Peyer's patch (tissue), 4 donors: Measurements from ENCODE around the gene SYNE3. TPM values are rescaled to one million over a fixed set of nuclear protein-coding genes. Genes with fewer than 3 reads are reported as not detected.
A peak's percentile ranks its signal among the peaks of the same experiment; 100 is the strongest.

ENCODE experiments used
- DNase-seq, 3 donors: peaks; one replicate each; pipeline ENCODE4 v3.0.0-alpha.2; 2017 to 2019
- H3K27ac ChIP-seq, 4 donors: fragments of 200-600 bp; sonication (generic); one replicate each; pipeline ENCODE4 v1.5.1; 2016 to 2019
- H3K27me3 ChIP-seq, 2 donors: fragments of 200-600 bp; sonication (generic); one replicate each; pipeline ENCODE4 v1.5.1; 2019
- H3K36me3 ChIP-seq, 3 donors: fragments of 200-600 bp; sonication (generic); one replicate each; pipeline ENCODE4 v1.5.1; 2016 to 2019
- H3K4me1 ChIP-seq, 4 donors: fragments of 200-600 bp; sonication (generic); one replicate each; pipeline ENCODE4 v1.5.1; 2016 to 2019
- H3K4me3 ChIP-seq, 4 donors: fragments of 200-600 bp; sonication (generic); 1 replicate in 3 of 4; 2 replicates in 1 of 4; pipeline ENCODE4 v1.5.1; 2016 to 2019; ENCODE audit warnings: mild to moderate bottlenecking in 1 of 4
- H3K9me3 ChIP-seq, 4 donors: fragments of 200-600 bp; sonication (generic); one replicate each; pipeline ENCODE4 v1.5.1; 2016 to 2019; ENCODE audit warnings: mild to moderate bottlenecking in 1 of 4
- CTCF ChIP-seq, 6 experiments: fragments of 450-650 bp in 4 of 6; fragments of 200-600 bp in 2 of 6; sonication (generic) in 1 of 6; IDR thresholded peaks; one replicate each; pipeline ENCODE4 v1.5.1; 2017 to 2019; ENCODE audit warnings: antibody characterized with exemption in 6 of 6, mild to moderate bottlenecking in 3 of 6, moderate library complexity in 1 of 6
- POLR2A ChIP-seq, 2 donors: fragments of 450-650 bp; IDR thresholded peaks; one replicate each; pipeline ENCODE4 v1.5.1; 2017; ENCODE audit warnings: antibody characterized with exemption in 2 of 2, mild to moderate bottlenecking in 2 of 2, moderate library complexity in 2 of 2
- total RNA-seq, 4 donors: library from RNA; depleted of rRNA; stranded (reverse); fragments of >200 nt; gene quantifications; one replicate each; pipeline ENCODE4 v1.1.0, GENCODE V29; 2016

SYNE3 gene
- total RNA-seq, 4 donors from 2014 or later, result 7.2 to 35.5 (median 13.1) TPM

GRCh38 chr14:95538801-95539509, 22.5 kb upstream of the SYNE3 start:
- H3K4me3 ChIP-seq, result no peak overlapping the region
- no peaks in the 10 kb centered on the region for H3K27me3 ChIP-seq
- H3K36me3 ChIP-seq, result peaks cover 0 to under 1% (median 0%) of the 10 kb centered on the region in 3 donors
- peaks cover 0 to 21% (median 10%) of the 10 kb centered on the region in 4 donors for H3K4me1 ChIP-seq
- no peak for TF ChIP-seq CTCF (IDR thresholded peaks at IDR 0.05)
- TF ChIP-seq POLR2A (IDR thresholded peaks at IDR 0.05), result no peak
- DNase-seq, result no peak
- no peak overlapping the region for H3K27ac ChIP-seq
- H3K9me3 ChIP-seq, result no peaks in the 10 kb centered on the region

GRCh38 chr14:95537298-95538089, 21.0 kb upstream of the SYNE3 start:
- Histone ChIP-seq H3K27me3 (no peaks in the 10 kb centered on the region), H3K4me3 (no peak overlapping the region), H3K27ac (no peak overlapping the region), H3K36me3 (no peaks in the 10 kb centered on the region), H3K4me1 (peaks cover 2 to 35% (median 14%) of the 10 kb centered on the region in 4 donors), H3K9me3 (no peaks in the 10 kb centered on the region)
- no peak for DNase-seq
- no peak for TF ChIP-seq POLR2A (IDR thresholded peaks at IDR 0.05)
- TF ChIP-seq CTCF (IDR thresholded peaks at IDR 0.05), result no peak

GRCh38 chr14:95536671-95537070, 20.2 kb upstream of the SYNE3 start:
- Histone ChIP-seq H3K36me3 (no peaks in the 10 kb centered on the region), H3K9me3 (no peaks in the 10 kb centered on the region), H3K27ac (no peak overlapping the region), H3K27me3 (no peaks in the 10 kb centered on the region), H3K4me1 (peaks cover 2 to 43% (median 14%) of the 10 kb centered on the region in 4 donors), H3K4me3 (peak overlapping the region in 1 of 4 donors; percentile 74)
- DNase-seq, result no peak
- no peak for TF ChIP-seq CTCF (IDR thresholded peaks at IDR 0.05)
- TF ChIP-seq POLR2A (IDR thresholded peaks at IDR 0.05), result no peak

- Histone ChIP-seq H3K4me1 (peaks cover 2 to 47% (median 14%) of the 10 kb centered on the region in 4 donors), H3K4me3 (peak overlapping the region; percentile 74 to 89 (median 80)), H3K27ac (no peak overlapping the region)
Measured at GRCh38 chr14:95536036-95536593, 19.7 kb upstream of the SYNE3 start.

More at GRCh38 chr14:95536036-95536593, 19.7 kb upstream of the SYNE3 start:
- Histone ChIP-seq H3K36me3 (no peaks in the 10 kb centered on the region), H3K27me3 (no peaks in the 10 kb centered on the region), H3K9me3 (no peaks in the 10 kb centered on the region)
- DNase-seq, result no peak
- TF ChIP-seq CTCF (IDR thresholded peaks at IDR 0.05) (no peak), POLR2A (IDR thresholded peaks at IDR 0.05) (no peak)
